ENCODE data around the gene SLC17A9. TPM values are rescaled to one million over a fixed set of nuclear protein-coding genes. Genes with fewer than 3 reads are reported as not detected.
"Not testable (repeated sequence)": the region's sequence is repeated elsewhere in the genome, so short reads cannot be mapped to it uniquely, and the experiment has no call there.

The SLC17A9 gene
- total and polyA plus RNA-seq, 2 donors = 3.2 to 8.9 TPM

DNA sequence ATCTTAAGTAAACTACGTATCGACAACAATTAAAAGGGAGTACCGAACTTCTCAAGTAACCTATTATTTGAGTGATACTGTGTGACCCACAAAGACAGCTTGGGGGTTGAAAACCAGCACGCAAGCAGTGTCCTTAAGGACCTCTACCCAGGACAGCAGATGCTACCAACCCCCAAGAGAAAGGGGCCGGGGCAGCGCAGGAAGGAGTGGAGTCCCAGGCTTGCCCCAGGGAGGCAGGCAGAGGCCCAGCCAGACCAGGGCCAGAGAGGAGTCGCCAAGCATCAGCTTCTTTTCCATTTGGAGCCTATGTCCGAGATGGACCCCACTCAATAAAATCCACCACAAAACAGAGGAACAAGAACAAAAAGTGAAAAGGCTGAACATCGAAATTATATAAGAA, 38.1 kb upstream of the SLC17A9 start:
- no peak overlapping the region for H3K4me3 ChIP-seq (ENCODE audit: low read depth, low read length)
- H3K4me1 ChIP-seq (ENCODE audit: insufficient read depth) = peaks cover 7% of the 10 kb centered on the region
- no peak for DNase-seq (ENCODE audit: extremely low spot score)
- no peak overlapping the region for H3K27ac ChIP-seq (ENCODE audit: low read depth)
- H3K36me3 ChIP-seq (ENCODE audit: insufficient read depth) = peaks cover 5% of the 10 kb centered on the region
- WGBS = 81% methylated on average over 9 of the region's 9 CpGs

DNA sequence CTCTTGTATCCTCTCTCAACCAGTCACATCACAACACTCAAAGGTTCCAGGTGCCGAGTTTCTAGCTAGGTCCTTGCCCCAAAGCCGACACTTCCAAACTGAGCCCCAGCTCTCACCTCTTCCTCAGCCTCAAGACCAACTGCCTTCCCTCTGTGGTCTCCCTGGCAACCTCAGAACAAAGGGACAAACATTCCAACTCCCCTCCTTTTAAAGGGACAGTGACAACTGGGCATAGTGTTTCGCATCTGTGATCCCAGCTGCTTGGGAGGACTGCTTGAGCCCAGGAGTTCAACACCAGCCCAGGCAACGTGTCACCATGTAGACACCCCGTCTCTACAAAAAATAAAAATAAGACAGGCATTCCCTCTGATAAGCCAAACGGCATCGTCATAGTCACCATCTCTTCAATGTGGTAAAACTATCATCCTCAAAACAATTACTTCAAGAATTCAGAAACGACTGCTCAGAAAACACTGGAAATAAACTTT, 37.5 kb upstream of the SLC17A9 start:
- H3K27ac ChIP-seq (ENCODE audit: low read depth) = no peak overlapping the region
- no peak overlapping the region for H3K4me3 ChIP-seq (ENCODE audit: low read depth, low read length)
- H3K36me3 ChIP-seq (ENCODE audit: insufficient read depth) = peaks cover 5% of the 10 kb centered on the region
- WGBS = 33% methylated on average over 8 of the region's 8 CpGs
- peaks cover 8% of the 10 kb centered on the region for H3K4me1 ChIP-seq (ENCODE audit: insufficient read depth)
- DNase-seq (ENCODE audit: extremely low spot score) = no peak

DNA sequence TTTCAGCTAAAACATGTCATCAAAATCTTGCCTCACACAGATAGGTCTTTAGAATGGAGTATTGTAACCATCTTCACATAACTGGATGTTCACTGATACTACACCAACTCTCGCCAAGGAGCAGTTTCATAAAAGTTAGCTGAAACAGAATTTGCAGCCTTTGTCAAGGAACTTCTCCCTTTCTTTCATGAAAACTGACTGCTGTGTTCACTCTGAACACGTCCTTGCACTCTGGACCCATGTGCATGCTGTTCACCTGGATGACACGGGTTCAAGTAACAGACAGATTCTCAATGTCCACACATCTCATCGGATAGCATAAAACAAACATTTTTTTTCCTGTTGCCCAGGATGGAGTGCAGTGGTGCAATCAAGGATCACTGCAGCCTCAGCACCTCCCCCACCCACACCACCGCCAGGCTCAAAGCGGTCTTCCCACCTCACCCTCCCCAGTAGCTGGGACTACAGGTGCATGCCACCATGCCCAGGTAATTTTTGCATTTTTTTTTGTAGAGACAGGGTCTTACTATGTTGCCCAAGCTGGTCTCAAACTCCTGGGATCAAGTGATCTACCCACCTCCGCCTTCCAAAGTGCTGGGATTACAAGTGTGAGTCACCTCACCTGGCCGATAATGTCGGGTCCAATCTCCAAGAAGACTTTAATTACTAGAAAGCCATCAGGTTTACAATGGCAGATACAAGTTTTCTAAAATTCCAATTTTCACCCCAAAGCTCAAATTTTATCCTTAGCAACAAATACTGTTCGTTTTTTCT, 35.6 kb upstream of the SLC17A9 start:
- 77% methylated on average over 10 of the region's 10 CpGs for WGBS
- no peak overlapping the region for H3K4me3 ChIP-seq (ENCODE audit: low read depth, low read length)
- H3K4me1 ChIP-seq (ENCODE audit: insufficient read depth) = peaks cover 10% of the 10 kb centered on the region
- DNase-seq (ENCODE audit: extremely low spot score) = no peak
- H3K36me3 ChIP-seq (ENCODE audit: insufficient read depth) = no peaks in the 10 kb centered on the region
- H3K27ac ChIP-seq (ENCODE audit: low read depth) = no peak overlapping the region

DNA sequence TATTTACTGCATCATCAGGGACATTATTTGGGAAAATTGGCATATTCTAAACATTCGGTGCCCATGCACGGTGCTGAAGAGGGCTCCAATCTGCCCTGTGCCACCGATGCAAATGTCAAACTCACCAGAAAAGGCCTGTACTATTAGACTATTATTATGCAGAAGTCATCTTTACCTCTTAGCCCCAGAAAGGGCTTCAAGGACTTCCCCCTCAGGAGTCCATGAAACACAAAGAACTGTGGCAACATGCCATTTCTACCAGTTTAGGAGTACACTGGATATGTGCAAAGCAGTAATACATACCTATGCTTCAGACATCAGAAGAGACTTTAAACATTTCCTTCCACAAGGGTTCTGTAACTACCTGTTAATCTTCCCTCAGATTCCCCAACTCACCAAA, 34.8 kb upstream of the SLC17A9 start:
- WGBS = 71% methylated on average over 3 of the region's 3 CpGs
- H3K4me1 ChIP-seq (ENCODE audit: insufficient read depth) = peaks cover 10% of the 10 kb centered on the region
- DNase-seq (ENCODE audit: extremely low spot score) = no peak
- H3K36me3 ChIP-seq (ENCODE audit: insufficient read depth) = no peaks in the 10 kb centered on the region
- H3K27ac ChIP-seq (ENCODE audit: low read depth) = no peak overlapping the region
- H3K4me3 ChIP-seq (ENCODE audit: low read depth, low read length) = no peak overlapping the region

DNA sequence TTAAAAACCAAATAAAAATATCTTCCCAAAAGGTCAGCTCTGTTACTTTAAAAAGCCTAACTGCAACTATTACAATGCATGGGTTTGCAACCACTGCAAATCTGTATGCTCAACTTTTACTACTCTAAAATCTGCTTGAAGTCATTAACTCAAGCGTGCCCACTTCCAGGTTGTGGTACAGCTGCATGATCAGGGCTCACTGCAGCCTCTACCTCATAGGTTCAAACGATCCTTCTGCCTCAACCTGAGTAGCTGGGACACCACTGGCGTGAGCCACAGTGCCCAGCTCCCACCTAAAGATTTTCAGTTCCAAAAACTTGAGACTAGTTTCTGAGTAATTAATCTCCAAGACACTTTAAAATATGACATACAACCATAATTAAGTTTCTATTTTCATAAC, 34.4 kb upstream of the SLC17A9 start:
- Histone ChIP-seq H3K27ac (ENCODE audit: low read depth) (no peak overlapping the region), H3K4me3 (ENCODE audit: low read depth, low read length) (no peak overlapping the region), H3K4me1 (ENCODE audit: insufficient read depth) (peaks cover 10% of the 10 kb centered on the region), H3K36me3 (ENCODE audit: insufficient read depth) (no peaks in the 10 kb centered on the region)
- WGBS = 53% methylated on average over 3 of the region's 3 CpGs
- DNase-seq (ENCODE audit: extremely low spot score) = no peak

DNA sequence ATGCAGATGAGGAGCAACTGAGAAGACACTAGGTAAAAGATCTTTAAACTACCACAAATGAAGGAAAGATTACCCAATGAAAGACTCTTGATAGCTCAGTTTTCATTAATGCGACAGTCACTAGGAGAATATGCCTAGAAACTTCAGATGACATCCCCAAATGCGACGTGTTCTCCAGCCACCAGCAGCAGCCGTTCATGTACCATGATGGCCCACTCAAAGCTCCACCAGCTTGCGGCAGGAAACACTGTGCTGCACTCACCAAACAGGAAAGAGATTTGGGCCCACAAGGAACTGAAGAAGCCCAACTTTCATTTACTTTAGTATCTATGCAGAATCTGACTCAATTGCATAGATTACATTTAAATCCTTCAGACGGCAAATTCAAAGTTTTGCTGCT, 33.7 kb upstream of the SLC17A9 start:
- Histone ChIP-seq H3K4me3 (ENCODE audit: low read depth, low read length) (no peak overlapping the region), H3K36me3 (ENCODE audit: insufficient read depth) (no peaks in the 10 kb centered on the region), H3K4me1 (ENCODE audit: insufficient read depth) (peaks cover 10% of the 10 kb centered on the region), H3K27ac (ENCODE audit: low read depth) (no peak overlapping the region)
- 69% methylated on average over 6 of the region's 6 CpGs for WGBS
- DNase-seq (ENCODE audit: extremely low spot score) = no peak

DNA sequence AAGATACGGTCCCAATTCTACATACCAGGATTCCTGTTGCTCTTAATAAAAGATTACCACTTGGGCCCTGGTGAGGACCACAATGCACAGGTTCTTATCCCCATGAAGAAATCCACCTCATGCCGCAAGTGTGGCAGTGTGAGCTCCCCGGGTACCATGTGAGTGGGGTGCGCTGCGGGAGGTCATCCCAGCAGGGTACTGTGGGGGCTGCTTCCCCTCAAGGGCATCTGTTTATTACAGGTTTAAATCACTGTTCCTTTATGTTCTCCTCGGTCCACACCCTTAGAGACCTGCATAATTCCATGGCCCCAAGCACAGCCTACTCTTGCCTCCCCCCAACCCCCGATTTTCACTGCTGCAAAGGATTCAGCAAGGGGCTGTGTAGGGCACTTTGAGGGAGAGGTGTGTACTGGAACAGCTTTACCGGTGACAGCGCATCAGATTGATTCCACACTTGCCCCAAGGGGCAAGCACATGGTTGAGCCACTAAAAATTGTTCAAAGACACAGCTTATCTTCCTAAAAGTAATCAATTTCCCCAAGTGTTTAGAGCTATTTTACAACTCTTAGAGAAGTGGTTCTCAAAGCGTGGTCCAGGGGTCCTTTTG, 32.4 kb upstream of the SLC17A9 start:
- 67% methylated on average over 10 of the region's 10 CpGs for WGBS
- H3K27ac ChIP-seq (ENCODE audit: low read depth) = no peak overlapping the region
- no peak for DNase-seq (ENCODE audit: extremely low spot score)
- H3K36me3 ChIP-seq (ENCODE audit: insufficient read depth) = no peaks in the 10 kb centered on the region
- no peak overlapping the region for H3K4me3 ChIP-seq (ENCODE audit: low read depth, low read length)
- H3K4me1 ChIP-seq (ENCODE audit: insufficient read depth) = peaks cover 6% of the 10 kb centered on the region

DNA sequence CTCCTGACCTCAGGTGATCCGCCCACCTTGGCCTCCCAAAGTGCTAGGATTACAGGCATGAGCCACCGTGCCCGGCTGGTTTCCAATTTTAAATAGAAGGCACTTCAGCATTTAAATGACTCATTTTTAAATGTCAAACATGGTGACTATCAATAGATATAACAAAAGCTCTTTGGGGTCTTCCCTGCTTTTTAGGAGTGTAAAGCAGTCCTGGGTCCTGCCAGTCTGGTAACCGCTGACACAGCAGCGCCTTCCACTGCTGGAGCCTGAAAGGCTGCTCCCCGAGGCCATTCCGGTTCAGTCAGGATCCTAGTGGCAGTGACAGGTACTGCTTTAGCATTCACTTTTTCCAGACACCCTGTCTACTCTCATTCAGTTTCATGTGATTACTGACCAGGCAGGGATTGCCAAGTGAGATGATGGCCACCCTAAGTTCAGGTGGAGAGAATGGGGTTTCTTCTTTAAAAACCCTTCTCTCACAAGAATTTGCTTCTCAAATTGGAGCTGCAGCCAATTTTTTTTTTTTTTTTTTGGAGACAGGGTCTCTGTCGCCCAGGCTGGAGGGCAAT, 31.3 kb upstream of the SLC17A9 start:
- peaks cover 6% of the 10 kb centered on the region for H3K4me1 ChIP-seq (ENCODE audit: insufficient read depth)
- no peak overlapping the region for H3K4me3 ChIP-seq (ENCODE audit: low read depth, low read length)
- 48% methylated on average over 8 of the region's 8 CpGs for WGBS
- no peak overlapping the region for H3K27ac ChIP-seq (ENCODE audit: low read depth)
- DNase-seq (ENCODE audit: extremely low spot score) = no peak
- H3K36me3 ChIP-seq (ENCODE audit: insufficient read depth) = no peaks in the 10 kb centered on the region

DNA sequence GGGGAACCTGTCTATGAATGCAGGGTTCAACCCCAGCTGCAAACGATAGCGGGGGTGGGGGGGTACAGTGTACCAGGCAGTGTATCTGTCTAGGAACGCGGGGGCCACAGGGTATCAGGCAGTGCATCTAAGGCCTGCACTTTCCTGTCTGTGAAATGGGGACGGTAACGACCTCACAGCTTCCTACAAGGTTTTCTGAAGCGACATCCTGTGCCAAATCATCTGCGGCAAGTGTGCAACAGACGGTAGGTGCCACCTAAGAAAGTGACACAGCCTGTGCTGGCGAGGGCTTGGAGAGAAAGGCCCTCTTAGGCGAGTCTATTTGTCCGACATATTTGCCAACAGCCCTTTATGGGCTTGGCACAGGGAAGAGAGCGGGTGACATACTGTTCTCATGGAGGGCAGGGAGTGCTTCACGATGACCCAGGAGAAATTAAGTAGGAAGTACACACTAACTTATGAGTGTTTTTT, 30.0 kb upstream of the SLC17A9 start:
- peaks cover 6% of the 10 kb centered on the region for H3K4me1 ChIP-seq (ENCODE audit: insufficient read depth)
- no peak overlapping the region for H3K27ac ChIP-seq (ENCODE audit: low read depth)
- H3K36me3 ChIP-seq (ENCODE audit: insufficient read depth) = no peaks in the 10 kb centered on the region
- no peak overlapping the region for H3K4me3 ChIP-seq (ENCODE audit: low read depth, low read length)
- DNase-seq (ENCODE audit: extremely low spot score) = no peak
- WGBS = 73% methylated on average over 14 of the region's 14 CpGs

DNA sequence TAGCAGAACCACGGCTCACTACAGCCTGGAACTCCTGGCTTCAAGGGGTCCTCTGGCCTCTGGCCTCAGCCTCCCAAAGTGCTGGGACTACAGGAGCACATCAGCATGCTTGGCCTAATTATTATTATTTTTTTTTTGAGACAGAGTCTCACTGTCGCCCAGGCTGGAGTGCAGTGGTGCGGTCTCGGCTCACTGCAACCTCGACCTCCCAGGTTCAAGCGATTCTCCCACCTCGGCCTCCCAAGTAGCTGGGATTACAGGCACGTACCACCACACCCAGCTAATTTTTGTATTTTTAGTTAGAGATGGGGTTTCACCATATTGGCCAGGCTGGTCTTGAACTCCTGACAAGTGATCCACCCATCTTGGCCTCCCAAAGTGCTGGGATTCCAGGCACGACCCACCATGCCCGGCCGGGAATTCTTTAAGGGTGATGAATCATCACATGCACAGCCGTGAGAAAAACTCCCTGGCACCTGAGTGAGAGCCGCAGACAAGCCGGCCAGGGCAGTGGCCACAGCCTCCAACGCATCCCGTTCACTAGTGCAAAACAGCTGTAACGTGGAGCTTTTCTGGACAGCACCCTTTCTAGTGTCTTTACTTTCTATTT, 29.3 kb upstream of the SLC17A9 start:
- H3K36me3 ChIP-seq (ENCODE audit: insufficient read depth); H3K4me1 ChIP-seq (ENCODE audit: insufficient read depth); H3K27ac ChIP-seq (ENCODE audit: low read depth); H3K4me3 ChIP-seq (ENCODE audit: low read depth, low read length); DNase-seq (ENCODE audit: extremely low spot score): not testable (repeated sequence)
- WGBS = 56% methylated on average over 17 of the region's 17 CpGs

DNA sequence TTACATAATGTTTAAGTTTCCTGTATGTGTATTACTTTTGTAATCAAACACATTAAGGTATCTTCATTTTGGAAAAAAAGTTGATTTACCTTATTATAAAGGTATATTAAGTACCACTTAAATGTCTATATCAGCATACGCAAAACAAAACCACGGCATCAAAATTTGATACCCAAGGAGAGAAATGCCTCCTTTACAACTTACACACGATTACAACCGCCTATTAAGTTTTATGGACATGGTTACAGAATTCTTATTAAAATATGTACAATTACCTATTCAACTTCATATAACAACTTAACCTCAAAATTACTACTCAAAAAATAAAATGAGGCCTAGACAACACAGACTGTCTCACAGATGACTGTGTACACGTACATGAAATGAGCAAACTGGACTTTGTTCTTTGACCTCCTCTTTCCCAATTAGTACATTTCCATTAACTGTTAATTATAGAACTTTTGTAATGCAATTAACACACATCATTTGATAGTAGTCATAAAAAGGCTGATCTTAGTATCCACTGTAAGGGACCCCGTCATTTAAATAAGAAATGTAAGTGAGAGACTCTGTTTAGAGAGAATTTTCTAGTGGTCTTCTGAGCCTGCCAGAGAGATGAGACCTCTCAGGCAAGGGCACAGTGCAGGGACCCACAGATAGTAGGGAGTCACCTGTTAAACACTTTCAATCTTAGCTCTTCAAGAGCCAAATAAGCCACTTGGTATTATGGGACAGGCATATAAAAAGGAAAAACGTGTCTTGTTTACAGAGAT, 28.7 kb upstream of the SLC17A9 start:
- no peaks in the 10 kb centered on the region for H3K36me3 ChIP-seq (ENCODE audit: insufficient read depth)
- peaks cover 4% of the 10 kb centered on the region for H3K4me1 ChIP-seq (ENCODE audit: insufficient read depth)
- H3K4me3 ChIP-seq (ENCODE audit: low read depth, low read length) = no peak overlapping the region
- peak overlapping the region; percentile 32 for H3K27ac ChIP-seq (ENCODE audit: low read depth)
- 53% methylated on average over 7 of the region's 7 CpGs for WGBS
- no peak for DNase-seq (ENCODE audit: extremely low spot score)

DNA sequence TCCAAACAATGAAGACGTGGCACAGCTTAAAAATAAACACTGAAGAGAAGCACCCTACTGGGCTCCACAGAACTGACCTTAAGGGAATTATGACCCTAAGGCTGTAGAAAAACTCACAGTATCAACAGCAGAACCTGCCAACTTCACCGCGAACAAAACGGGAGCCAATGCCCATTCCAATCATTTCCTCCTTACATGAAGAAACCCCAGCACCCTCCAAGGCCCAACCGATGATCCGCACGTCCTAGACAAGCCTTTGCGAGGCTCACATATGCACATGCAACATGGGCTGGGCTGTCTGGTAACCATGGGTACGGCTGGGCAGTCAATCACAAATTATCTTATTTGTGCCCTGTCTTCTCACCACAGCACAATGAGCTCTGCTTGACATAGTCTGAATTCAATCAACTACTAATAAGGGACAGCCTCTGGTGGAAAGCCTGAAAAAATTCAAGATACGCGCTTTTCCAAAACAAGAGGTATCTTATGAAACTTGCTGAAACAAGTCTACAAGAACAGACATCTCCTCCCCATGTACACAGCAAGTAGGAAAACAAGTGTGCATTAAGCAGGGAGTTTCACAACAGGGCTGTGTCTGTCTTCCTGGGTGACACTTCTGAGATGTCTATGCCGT, 27.9 kb upstream of the SLC17A9 start:
- H3K4me1 ChIP-seq (ENCODE audit: insufficient read depth) = peaks cover 4% of the 10 kb centered on the region
- H3K4me3 ChIP-seq (ENCODE audit: low read depth, low read length) = peak overlapping the region; percentile 99
- no peak for DNase-seq (ENCODE audit: extremely low spot score)
- 24% methylated on average over 12 of the region's 12 CpGs for WGBS
- no peaks in the 10 kb centered on the region for H3K36me3 ChIP-seq (ENCODE audit: insufficient read depth)
- peak overlapping the region; percentile 32 for H3K27ac ChIP-seq (ENCODE audit: low read depth)

DNA sequence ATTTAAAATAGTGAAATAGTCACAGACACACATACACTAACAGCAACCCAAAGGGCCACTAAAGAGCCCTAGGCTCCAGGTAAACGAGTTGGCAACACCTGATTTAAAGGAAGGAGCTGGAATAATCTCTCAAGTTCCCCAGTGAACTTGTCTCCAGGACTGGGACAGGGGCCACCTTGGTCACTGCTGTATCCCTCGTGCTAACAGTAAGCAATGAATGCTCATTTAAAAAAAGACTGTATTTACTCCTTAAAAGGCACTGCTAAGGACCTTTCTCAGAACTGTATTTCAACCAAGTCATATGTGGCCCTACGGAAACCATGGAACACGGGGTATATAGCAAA, 27.5 kb upstream of the SLC17A9 start:
- Histone ChIP-seq H3K36me3 (ENCODE audit: insufficient read depth) (no peaks in the 10 kb centered on the region), H3K4me1 (ENCODE audit: insufficient read depth) (peaks cover 2% of the 10 kb centered on the region), H3K27ac (ENCODE audit: low read depth) (peak overlapping the region; percentile 97), H3K4me3 (ENCODE audit: low read depth, low read length) (peak overlapping the region; percentile 99)
- no peak for DNase-seq (ENCODE audit: extremely low spot score)
- WGBS = 3% methylated on average over 4 of the region's 4 CpGs
